Epithelial cell of proximal tubule (primary cell): ENCODE measurements around the gene TMX1. TPM values are rescaled to one million over a fixed set of nuclear protein-coding genes. Genes with fewer than 3 reads are reported as not detected.
A peak's percentile ranks its signal among the peaks of the same experiment; 100 is the strongest.

ENCODE experiments used
- DNase-seq: peaks from one replicate; pipeline ENCODE4 v3.0.0-alpha.2; 2011; ENCODE audit warnings: low read depth
- H3K4me3 ChIP-seq: 2 replicates; pipeline ENCODE4 v1.5.1; 2011; ENCODE audit warnings: low read depth, mild to moderate bottlenecking, low read length
- total RNA-seq: library from RNA; depleted of rRNA; stranded (reverse); fragments of >200 nt; gene quantifications from 2 replicates; pipeline ENCODE4 v1.2.3, GENCODE V29; 2015
- TF ChIP-seq, protein P1 (sequence below): conservative IDR thresholded peaks from 2 replicates; pipeline ENCODE4 v1.5.1; 2012; ENCODE audit warnings: low read depth, mild to moderate bottlenecking, low read length

The TMX1 gene
- total RNA-seq, 1 donor from 2014 or later: 31.4 TPM

DNA sequence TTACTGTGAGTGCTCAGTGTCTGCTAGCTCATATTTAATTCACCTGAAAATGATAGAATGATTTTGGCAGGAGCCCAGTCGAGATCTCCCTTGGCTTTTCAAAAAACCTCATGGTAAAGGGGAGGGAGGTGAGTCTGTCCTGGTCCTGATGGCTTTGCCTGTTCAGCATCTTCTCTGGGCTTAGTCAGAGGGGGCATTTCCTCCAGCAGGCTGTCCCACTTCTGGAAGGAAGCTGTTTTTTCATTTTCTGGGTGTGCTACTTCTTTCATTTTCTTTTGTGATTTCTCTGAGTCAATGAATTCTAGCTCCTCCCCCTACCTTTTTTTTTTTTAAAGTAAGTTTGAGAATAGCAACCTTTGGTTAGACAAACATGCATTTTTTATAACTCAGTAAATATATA is 58.8 kb downstream of the TMX1 start:
- DNase-seq: no peak
- H3K4me3 ChIP-seq: no peak overlapping the region
- TF ChIP-seq, protein P1, sequence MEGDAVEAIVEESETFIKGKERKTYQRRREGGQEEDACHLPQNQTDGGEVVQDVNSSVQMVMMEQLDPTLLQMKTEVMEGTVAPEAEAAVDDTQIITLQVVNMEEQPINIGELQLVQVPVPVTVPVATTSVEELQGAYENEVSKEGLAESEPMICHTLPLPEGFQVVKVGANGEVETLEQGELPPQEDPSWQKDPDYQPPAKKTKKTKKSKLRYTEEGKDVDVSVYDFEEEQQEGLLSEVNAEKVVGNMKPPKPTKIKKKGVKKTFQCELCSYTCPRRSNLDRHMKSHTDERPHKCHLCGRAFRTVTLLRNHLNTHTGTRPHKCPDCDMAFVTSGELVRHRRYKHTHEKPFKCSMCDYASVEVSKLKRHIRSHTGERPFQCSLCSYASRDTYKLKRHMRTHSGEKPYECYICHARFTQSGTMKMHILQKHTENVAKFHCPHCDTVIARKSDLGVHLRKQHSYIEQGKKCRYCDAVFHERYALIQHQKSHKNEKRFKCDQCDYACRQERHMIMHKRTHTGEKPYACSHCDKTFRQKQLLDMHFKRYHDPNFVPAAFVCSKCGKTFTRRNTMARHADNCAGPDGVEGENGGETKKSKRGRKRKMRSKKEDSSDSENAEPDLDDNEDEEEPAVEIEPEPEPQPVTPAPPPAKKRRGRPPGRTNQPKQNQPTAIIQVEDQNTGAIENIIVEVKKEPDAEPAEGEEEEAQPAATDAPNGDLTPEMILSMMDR: no peak

DNA sequence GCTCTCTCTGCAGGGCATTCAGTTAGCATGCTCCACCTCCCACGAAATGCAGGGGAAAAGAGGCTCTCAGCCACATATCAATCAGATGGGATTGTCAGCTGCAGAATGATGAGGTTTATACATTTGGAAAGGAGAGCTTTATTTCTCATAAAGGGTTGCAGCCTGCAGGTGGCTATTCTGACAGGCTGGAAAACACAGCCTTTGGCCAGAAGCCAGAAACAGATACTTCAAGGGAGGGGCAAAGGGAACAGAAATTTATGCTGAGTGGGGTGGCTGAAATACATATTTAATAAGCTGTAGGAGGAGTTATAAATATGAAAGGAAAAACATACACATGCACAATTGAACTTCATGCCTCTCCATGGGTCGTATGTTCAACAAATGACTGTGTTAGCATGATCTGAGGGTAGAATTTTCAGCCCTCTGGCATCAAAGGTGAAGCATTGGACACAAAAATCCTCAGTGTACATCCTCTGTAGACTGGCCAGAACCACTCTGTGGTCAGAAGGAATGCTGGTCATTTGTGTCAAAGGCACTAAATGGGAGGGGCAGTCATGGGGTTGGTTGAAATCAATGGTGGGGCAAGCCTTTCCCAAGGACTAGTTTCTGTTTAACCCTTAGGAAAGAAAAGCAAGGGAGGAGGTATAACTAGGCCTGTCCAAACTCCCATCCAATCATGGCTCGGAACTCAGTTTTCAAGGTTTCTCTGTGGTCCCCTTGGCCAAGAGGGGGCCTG is 62.4 kb downstream of the TMX1 start:
- TF ChIP-seq, protein P1: no peak
- no peak overlapping the region for H3K4me3 ChIP-seq
- peak; percentile 41 for DNase-seq

- TF ChIP-seq, protein P1: no peak
- no peak overlapping the region for H3K4me3 ChIP-seq
- peak; percentile 58 for DNase-seq
These were observed 64.4 kb downstream of the TMX1 start for GRCh38 chr14:51304438-51304837.

GRCh38 chr14:51304941-51305340 is 64.9 kb downstream of the TMX1 start:
- H3K4me3 ChIP-seq: no peak overlapping the region
- peak; percentile 83 for DNase-seq
- TF ChIP-seq, protein P1: no peak

DNA sequence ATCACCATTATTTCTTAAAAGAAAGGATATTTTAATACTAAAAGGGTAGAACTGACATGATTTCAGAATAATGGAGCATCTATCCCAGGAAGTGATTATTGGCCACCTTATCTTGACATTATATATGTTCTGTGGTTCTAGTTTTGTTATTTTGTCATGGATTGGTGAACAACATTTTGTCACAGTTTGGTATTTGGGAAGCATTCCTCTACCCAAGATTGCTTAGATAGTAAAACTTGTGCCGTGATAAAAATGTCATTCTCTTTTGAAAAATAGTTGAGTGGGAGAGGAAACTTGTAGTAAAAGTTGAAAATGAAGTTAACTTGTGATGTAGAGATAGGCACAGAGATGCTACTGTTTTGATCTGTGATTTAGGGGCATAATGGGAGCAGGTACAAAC is 65.7 kb downstream of the TMX1 start:
- TF ChIP-seq, protein P1: no peak
- no peak for DNase-seq
- H3K4me3 ChIP-seq: no peak overlapping the region

Other genes starting within 250 kb of the TMX1 start
- 0.36 and 0.69 TPM in 2 replicates for gene TRIM9, start 145.1 kb upstream of the TMX1 start, total RNA-seq